ENCODE results near the gene CDCA7.

- TF ChIP-seq CTCF (IDR thresholded peaks at IDR 0.05) (no peak), POLR2A (IDR thresholded peaks at IDR 0.05) (no peak)
Measured at GRCh38 chr2:173417341-173417740, 62.7 kb downstream of the CDCA7 start.
